Brain pericyte (primary cell): Measurements from ENCODE around the gene GAPDHS.

Source experiments
- DNase-seq: peaks from one replicate; pipeline ENCODE4 v3.0.0-alpha.2; 2012; ENCODE audit warnings: low read depth, low spot score

The GAPDHS gene

DNA sequence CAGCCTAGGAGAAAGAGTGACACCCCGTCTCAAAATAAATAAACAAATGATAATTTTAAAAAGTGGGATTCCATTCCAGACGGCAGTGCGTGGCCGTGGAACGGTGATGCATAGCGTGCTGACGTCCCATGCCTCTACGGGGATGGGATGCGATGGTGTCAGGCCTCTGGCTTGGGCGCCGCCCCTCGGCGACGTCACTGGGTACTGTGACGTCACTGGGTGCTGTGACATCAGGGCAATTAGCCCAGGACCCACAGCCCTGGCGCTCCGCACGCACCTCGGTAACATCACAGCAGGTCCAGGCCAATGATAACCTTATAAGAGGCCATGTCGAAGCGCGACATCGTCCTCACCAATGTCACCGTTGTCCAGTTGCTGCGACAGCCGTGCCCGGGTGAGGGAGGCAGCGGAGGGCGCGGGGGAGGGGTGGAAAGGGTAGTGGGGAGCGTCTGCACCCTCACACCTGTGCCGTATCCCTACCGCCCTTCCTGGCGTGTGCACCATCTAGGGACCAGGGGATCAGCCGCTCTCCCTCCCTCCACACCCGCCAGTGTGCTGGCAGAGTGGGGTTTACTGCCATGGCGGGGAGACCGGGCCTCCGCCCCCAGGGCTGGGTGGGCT lies at the start of gene GAPDHS:
Gene GAPDHS (plus strand): TSS at position 256 of the 621 bp plus-strand sequence. CDS start 72 bp downstream, at position 328.
- no peak for DNase-seq

DNA sequence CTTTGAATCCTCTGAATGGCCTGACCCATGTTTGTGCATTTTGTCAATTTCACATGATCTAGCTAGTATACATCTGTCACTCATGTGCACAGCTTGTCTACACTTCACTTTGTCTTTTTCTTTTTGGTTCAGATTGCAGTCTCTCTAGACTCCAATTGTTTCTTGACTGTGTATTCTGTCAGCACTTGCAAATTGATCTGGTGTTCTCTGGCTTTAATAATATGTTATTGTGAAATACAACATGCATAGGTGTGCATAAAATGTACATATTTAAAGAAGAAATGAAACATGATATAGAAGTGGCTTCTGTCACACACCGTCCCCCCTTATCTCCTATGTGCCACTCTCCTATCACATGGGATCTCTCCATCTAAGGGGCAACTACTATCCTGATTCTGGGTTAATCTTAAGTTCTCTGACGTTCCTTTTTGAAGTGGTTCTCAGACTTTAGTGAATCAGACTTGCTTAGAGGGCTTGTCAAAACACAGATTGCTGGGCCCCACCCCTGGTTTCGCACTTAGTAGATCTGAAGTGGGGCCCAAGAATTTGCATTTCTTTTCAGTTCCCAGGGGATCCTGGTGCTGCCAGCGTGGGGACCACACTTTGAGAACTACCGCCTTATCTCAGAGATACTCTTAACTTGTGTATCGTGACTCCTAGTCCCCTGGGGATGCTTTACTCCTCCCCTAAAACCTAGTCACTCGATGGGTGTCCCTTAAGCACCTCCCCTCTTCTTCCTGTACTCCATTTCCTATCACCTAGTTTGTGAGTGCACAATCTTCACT lies 48.8 kb upstream of the GAPDHS start:
- no peak for DNase-seq

GRCh38 chr19:35486268-35486708 lies 47.0 kb upstream of the GAPDHS start:
- no peak for DNase-seq

DNA sequence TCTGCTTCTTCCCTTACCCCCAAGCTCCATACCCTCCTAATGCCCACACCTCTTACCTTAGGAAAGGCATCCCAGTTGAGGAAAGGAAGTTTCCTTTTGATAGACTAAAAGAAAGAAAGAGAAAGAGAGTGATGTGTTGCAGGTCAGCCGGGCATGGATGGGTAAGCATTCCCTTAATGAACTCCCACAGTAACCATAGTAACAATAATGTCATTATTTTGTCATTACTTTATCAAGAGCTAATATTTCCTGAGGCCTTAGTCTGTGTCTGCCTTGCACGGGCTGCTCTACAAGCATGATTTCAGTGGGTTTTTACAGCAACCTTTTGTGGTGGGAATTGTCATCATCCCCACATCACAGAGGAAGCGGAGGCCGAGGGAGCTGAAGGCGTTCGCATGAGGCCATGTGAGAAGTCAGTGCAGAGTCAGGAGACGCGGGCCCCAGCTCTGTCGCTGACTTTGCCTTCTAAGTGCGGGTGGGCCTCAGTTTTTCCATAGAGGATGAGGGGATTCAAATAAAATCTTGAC lies 45.5 kb upstream of the GAPDHS start:
- DNase-seq: no peak

DNA sequence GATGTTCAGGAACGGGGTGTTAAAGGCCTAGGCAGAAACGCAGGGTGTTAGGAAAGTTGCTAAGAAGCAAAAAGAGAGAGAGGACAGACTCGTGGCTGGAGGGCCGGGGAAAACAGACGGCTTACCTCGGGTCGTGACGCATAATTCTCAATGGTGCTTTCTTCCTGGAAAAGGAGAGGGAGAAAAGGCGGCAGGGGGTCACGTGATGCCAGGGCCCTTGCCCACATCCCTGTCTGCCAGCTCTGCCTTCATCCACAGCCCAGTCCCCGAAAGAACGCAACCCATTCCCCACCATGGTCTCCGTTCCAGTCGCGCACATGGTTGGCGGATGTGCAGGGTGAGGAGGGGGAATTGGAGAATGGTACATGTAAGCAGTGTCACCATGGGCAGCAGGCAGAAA lies 44.6 kb upstream of the GAPDHS start:
- DNase-seq: no peak

GRCh38 chr19:35490364-35490763 lies 42.9 kb upstream of the GAPDHS start, which contains the start of gene KRTDAP:
Gene KRTDAP (minus strand): TSS chr19:35490464. CDS start chr19:35490442, 22 bp downstream.
- no peak for DNase-seq

GRCh38 chr19:35491836-35492360 lies 41.4 kb upstream of the GAPDHS start:
- DNase-seq: no peak

GRCh38 chr19:35493971-35494370 lies 39.3 kb upstream of the GAPDHS start:
- no peak for DNase-seq

- DNase-seq: no peak
Observed at GRCh38 chr19:35495107-35496064, 37.9 kb upstream of the GAPDHS start.

DNA sequence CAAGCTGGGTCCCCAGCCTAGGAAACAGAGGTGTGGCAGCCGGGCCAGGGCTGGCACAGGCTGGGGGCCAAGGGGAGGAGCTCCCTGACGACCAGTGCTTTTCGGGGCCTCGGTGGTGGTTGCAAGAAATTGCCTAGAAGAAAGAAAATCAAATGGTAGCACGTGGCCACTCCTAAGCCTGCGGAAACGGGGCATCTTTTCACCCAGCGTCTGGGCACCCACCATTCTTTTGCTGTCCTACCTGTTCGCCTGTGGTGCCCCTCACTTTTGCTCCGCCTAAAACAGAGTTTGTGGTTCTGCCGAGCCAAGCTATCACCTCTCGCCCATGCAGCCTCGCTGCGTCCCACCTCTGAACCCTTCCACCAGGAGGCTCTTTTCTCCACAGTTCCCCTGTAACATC lies 35.9 kb upstream of the GAPDHS start:
- DNase-seq: no peak

GRCh38 chr19:35498220-35498619 lies 35.0 kb upstream of the GAPDHS start:
- no peak for DNase-seq

DNA sequence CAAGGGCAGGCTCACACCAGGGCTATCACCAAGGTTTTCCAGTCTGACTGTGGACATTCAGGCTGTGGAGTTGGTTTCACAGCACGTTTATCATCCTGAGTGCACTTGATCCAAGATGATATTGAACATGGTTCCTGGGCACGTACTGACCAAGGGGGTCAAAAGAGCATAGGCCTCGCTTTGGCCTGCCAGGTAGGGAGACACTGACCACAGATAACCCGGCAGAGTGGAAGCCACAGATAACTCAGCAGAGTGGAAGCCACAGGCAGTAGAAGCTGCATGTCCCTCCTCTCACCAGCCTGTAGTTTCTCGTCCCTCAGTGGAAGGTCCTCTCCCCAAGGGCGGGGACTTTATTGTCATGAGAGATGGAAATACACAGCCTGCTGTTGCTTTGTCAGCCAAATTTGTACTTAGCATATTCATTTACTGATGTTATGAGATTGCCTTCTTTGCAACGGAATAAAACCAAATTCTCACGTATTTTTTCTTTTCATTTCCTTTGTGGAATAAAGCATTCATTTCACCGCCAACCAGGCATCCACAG lies 34.2 kb upstream of the GAPDHS start:
- no peak for DNase-seq

- DNase-seq: no peak
Observed at GRCh38 chr19:35500611-35501010, 32.6 kb upstream of the GAPDHS start.

GRCh38 chr19:35501684-35502083 lies 31.6 kb upstream of the GAPDHS start:
- DNase-seq: no peak

GRCh38 chr19:35502751-35503150 lies 30.5 kb upstream of the GAPDHS start:
- DNase-seq: no peak

GRCh38 chr19:35506011-35506410 lies 27.2 kb upstream of the GAPDHS start:
- DNase-seq: no peak

DNA sequence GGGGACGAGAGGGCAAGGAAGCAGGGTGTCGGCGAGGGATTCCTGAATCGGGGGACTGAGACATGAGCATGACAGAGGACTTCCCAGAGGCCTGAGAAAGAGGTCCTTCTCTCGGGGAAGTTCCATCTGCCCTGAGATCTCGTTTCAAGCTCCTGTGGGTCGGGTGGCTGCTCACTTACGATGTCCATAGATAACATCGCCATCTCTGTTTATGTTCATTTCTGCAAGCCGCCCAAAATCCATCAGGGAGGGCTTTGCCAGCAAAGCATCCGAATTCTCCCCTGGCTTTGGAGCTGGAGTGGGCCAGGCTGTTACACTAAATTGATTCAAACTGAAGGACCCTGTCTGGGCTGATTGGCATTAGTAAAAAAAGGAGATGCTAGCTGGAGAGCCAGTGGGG lies 25.7 kb upstream of the GAPDHS start:
- no peak for DNase-seq

GRCh38 chr19:35508129-35508528 lies 25.1 kb upstream of the GAPDHS start:
- DNase-seq: no peak

- no peak for DNase-seq
Observed at GRCh38 chr19:35509018-35509652, 24.1 kb upstream of the GAPDHS start.

DNA sequence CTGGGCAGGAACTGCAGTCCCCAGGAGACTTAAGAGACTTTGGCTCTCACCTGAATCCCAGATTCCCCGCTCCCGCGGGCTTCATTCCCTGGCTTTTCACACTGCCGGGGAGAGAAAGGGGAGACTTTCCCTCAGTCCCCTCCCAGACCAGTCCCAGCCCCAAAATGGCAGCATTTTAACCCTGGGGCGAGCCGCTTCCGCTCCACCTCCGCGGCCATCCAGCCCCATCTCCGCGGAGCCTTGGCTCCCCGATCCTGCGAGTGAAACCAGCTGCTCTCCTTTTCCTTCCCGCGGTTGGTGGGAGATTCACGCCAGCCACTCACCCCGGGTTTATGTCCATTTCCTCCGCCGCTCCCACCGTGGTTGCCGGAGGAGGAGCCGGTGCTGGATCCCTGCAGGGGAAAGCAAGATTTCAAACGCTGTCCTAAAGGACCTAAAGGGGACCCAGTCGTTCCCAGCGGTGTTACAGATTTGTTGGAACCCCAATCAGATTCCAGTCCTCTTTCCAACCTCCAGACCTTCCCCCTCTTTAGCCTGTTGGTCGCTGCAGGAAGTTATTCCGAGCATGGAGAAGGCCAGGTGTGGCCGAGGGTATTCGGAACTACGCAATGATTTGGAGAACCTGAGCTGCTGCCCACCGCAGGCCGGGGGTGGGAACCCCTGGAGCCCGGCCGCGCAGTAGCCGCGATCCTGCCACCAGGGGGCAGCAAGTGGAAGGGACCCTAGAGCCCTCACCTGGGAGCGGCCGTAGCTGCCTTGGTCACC lies 23.2 kb upstream of the GAPDHS start:
- no peak for DNase-seq
